OCI-M2 (cell line): ENCODE results near the gene ZBTB24.

Experiments
- DNase-seq: peaks from one replicate; lab custom pipeline; 2025; ENCODE audit not compliant: unreplicated experiment; lab: John Stamatoyannopoulos, UW

The ZBTB24 gene

DNA sequence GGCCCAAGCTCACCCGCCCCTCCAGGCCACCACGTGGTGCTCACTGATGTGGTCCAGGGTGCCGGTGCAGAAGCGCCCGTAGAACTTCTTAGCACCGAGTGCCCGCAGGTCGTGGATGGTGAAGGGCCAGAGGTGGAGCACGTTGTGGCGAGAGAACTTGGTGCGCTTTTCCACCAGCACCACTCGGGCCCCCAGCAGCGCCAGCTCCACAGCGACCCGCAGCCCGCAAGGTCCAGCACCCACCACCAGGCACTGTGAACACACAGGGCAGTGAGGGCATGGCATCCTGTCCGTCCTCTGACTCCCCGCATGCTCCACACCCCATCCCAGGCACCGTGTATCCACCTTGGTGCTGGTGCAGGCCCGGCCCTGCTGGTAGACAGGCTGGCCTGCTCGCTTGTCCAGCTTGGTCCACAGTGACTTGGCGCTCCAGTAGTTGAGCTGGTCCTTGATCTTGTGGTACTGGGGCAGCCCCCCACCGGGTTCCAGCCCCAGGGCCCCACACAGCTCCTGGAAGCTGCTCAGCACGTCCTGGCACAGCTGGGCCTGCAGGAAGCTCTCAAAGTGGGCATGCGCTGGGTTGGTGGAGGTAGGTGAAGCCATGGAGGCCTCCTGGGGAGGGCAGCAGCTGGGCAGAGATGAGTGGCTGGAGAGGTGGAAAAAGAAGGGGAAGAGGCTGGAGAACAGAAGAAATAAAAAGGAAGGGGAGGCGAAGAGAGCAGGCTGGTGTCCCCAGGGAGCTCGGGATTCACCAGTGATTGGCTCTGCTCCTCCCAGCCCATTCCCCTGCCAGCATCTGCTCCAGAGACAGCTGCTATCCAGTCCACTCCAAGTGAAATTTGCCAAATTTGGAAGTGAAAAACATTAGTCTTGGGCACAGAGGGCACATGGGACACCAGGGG, 29.2 kb downstream of the ZBTB24 start:
- DNase-seq, result no peak

DNA sequence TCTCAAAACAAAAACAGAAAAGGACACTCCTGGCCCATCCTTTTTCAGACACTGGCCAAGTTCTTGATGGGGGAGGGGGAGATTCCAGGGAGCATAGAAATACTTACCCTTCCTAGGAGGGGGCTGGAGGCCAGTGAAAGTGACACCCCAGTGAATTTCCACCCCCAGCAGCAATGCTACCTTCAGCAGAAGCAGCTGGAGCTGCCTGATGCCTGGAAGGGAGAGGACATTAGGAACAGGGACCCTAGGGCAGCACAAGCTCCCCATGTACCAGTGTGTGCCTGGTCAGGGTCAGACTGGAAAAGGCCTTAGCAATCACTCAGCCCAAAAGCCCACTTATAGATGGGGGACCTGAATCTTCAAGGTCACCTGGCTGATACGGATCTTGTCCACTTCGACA, 29.9 kb downstream of the ZBTB24 start:
- DNase-seq, result no peak

DNA sequence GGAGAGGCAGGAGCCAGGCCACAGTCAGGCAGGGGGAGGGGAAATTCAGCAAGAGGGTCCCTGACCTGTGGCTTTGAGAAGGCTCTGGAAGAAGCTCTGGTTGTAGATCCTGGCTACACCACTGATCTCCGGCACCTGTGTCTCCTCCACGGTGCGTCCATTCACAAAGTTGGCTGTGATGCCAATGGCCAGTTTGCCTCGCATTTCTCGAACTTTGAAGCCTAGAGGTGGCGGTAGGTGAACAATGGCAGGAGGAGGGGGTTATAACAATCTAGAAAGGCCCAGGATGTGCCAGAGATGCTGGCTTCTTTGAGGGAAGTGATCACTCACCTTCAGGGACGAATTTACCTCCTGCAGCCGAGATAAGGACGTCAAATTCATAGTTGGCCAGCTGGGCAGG, 30.8 kb downstream of the ZBTB24 start:
- no peak for DNase-seq

DNA sequence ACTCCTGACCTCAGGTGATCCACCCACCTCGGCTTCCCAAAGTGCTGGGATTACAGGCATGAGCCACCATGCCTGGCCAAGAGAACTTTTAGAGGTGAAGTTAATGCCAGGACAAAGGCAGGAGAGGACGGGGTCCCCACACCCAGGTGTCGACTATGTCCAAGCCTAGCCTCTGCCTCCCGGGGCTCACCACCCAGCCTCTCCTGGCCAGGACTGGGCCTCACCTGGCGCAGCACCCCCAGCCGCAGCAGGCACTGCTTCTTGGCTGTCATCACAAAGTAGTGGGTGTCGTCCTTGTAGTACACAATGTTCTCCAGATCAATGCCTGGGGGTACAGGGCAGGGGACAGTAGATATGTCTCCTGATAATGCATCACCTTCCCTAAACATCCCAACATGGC, 31.6 kb downstream of the ZBTB24 start:
- DNase-seq, result no peak

DNA sequence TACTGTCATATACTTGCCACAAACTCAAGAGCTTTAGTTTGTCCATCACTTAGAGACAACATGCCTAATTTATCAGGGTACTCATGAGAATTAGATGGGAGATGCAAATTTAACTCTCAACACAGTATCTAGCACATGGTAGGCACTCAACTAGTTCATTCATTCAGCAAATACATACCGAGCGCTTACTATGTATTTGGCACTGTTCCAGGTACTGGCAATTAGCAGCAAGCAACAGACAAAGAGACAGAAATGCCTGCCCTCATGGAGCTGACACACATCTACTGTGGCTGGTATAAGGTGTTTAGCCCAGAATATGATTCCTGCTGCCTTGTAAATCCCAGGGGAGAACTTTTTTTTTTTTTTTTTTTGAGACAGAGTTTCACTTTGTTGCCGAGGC, 32.2 kb downstream of the ZBTB24 start:
- DNase-seq, result no peak

DNA sequence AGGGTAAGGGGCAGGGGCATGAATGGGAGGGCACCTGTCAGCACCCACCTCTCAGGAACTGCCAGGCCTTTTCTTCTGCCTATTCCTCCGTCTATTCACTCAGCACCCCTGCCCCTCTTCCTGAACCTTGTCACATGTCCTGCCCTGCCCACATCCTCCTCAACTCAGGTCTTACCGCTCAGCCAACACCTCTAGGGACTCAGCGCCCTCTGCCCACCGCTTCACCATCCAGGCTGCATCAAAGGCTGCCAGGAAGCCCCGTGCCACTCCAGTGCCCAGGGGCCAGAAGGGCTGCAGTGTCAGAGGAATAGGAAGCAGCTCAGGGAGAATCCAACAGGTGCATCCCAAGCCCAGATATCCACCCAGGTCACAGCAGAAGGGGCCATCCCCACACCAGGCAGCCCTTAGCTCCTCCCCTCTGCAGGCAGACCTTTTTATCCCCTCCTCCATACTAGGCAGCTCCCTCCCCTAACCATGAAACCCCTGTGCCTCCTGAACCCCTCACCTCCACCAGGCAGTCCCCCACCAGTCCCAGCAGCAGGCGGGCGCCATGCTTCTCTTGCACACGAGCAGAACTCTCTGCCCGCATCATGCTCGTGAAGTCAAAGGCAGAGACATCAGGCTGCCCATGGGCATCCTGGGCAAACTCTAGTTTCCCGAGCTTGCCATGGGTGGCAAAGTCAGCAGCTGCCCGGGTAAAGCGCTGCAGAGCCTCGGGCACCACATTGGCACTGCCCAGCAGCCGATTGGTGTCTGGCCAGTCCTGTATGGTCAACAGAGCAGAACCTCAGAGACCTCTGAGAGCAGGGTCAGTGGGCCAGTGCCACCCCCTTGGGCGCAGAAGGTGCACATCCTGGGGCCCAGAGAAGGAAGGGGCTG, 33.0 kb downstream of the ZBTB24 start:
- no peak for DNase-seq

DNA sequence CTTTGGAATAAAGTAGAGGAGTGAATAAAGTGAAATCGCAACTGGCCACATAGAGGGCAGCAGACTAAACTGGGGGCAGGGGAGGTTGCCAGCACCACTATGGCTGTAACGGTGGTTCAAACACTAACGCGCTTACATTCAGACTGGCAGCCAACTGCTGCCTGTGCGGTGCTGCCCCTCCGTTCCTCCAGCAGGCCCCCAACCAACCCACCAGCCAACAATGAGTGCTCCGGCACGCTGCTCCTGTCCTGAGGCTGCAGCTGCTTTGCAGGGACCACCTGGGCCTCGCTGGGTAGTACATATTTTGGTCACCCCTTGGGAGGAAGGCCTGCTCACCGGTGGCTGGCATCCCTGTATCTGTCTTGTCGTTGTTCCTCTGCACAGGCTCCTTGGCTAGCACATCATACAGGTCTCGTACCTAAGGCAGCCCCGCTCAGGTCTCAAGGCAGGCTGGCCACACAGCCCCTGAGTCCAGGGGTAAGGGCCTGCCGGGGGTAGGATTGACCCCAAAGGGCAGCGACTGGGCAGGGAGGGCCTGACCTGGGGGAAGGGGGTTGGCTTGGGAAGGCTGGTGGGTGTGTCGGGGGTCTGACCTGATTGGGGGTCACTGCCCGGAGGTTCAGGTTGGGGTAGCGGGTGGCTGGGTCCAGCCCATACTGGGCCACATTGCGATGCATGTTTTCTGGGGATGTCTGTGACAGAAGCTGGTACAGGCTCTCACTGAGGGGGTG, 33.8 kb downstream of the ZBTB24 start:
- no peak for DNase-seq

DNA sequence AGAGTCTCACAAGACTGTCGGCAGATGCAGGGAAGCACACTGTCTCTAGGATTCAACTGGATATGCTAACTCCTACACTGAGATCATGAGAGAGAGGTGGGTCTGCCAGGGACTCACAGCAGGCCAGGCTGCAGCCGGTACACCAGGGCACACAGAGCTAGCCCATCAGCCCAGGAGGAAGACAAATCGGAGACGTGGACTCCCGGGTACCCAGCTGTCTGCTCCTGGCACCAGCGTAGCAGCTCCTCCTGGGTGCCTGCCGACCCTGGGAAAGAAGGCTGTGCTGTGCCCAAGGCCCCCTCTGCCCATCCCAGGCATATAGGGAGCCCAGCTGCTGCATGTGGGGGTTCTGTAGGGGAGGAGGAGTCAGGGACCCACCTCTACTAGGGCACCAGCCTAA, 34.4 kb downstream of the ZBTB24 start:
- no peak for DNase-seq

DNA sequence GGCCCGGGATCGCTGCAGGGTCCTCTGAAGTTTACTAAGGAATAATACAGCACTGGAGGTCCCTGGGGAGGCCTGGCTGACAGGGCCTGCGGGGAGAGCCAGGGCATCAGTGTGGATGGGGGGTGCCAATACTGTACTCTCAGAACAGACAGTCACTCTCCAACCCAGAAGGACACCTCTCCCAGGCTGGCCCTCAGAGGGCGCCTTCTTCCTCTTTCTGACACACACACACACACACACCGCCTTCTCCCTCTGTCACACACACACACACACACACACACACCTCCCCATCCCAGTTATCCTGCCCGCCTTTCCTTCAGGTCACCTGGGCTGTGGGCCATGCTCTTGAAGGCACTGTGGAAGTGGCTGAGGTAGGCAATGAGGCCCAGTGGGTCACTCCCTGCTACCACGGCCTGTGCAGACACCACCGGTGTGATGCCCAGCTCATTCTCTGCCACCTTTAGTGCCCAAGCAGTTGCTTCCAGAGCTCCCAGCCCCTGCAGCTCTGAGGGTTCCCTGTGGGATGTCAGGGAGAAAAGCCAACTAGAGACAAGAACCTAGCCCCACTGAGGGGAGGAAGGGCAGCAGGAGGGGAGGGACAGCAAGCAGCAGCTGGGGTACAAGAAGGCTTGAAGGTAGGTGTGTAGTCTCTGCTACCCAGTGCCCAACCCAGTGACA, 35.0 kb downstream of the ZBTB24 start:
- DNase-seq, result no peak

DNA sequence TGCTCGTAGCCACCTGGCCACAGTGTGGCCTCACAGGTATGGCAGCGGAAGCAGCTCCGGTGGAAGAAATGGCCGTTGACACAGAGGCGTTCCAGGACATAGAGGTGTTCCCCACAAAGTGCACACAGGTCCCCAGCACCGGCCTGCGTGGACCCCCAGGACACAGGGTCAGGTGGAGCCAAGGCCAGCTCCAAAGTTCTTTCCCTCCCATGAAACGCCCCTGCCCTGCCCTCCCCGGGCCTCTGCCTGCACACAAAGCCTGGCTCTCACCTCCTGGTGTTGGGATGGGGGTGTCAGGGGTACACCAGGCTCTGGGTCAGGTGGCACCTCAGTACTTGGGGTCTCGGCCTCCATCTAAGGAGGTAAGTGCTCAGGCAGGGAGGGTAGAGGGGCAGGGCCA, 35.9 kb downstream of the ZBTB24 start:
- DNase-seq, result no peak

DNA sequence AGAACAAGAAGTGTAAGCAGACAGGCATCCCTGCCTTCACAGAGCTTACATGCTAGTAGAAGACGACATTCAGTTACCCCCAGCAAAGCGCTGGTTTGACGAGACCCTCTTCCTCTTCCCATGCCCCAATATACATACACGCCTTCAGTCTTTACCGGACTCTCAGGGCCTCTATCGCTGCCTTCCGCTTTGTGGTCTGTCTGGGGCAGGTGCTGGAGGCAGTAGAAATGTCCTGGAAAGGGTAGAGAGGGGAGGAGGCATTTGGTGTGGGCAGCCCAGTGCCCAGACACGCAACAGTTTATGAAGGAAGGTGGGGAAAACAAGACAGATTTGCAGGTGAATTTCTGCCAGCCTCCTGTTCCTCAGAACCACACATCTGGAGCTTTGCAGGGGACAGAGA, 36.5 kb downstream of the ZBTB24 start:
- no peak for DNase-seq

DNA sequence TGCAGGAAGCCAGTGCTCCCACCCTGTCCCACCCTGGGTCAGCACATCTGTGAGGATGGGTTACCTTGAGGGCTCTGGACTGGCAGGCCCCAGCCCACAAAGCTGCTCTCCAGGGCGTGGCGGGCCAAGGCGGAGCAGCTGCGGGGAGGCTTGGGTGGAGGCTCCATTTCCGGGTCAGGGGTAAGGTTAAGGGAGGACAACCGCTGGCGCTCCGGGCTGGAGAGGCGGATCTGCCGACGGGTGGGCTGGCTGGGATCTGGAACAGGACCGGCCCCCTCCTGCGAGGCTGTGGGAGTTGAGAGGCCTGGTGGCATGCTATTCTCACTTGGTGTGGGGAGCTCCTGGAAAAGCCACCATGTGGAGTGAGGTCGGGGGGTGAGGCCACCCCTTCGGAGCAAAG, 36.9 kb downstream of the ZBTB24 start:
- no peak for DNase-seq

DNA sequence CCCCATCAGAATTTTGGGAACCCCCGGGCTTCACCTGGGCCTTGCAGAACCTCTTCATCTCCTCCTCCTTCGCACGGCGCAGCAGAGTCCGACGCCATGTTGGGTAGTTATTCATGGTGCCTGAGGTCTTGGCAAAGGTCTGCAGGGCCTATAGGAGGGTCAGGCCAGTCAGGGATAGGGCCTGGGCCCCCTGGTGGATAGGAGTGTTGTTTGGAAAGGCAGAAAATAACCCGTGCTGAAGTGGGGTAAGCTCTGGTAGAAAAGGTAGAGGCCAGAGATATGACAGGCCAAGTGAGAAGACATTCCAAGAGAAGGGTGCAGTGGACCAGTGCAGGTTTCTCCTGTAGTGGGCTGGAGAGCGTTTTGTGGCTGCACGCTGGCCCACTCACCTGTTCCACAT, 37.6 kb downstream of the ZBTB24 start:
- DNase-seq, result no peak

DNA sequence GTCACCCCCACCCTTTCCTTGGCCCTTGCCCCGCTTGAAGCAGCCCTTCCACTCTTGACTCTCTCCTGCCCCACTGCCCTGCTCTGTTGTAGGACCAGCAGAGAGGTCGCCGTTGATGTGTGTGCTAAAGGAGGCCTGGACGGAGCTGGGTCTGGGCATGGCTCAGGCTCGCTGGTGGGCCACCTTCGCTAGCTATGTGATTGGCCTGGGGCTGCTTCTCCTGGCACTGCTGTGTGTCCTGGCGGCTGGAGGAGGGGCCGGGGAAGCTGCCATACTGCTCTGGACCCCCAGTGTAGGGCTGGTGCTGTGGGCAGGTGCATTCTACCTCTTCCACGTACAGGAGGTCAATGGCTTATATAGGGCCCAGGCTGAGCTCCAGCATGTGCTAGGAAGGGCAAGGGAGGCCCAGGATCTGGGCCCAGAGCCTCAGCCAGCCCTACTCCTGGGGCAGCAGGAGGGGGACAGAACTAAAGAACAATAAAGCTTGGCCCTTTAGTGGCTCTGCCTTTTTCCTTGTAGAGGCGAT, 39.5 kb downstream of the ZBTB24 start:
- DNase-seq, result no peak

DNA sequence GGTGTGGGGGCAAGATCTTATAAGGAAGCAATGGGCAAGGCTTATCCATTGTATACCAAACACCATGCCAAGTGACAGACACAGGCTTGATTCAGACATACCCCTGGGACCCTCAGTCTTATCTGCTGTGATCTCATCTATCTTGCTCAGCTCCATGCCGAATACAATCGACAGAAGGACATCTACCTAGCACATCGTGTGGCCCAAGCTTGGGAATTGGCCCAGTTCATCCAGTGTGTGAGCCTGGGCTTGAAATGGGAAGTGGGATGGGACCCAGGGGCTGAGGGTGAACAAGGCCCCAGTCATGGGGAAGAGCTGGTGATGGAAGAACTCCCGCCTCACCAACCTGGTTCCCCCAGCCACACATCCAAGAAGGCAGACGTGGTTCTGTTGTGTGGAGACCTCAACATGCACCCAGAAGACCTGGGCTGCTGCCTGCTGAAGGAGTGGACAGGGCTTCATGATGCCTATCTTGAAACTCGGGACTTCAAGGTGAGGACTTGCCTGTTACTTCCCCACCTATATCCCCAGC, 40.6 kb downstream of the ZBTB24 start:
- DNase-seq, result no peak

DNA sequence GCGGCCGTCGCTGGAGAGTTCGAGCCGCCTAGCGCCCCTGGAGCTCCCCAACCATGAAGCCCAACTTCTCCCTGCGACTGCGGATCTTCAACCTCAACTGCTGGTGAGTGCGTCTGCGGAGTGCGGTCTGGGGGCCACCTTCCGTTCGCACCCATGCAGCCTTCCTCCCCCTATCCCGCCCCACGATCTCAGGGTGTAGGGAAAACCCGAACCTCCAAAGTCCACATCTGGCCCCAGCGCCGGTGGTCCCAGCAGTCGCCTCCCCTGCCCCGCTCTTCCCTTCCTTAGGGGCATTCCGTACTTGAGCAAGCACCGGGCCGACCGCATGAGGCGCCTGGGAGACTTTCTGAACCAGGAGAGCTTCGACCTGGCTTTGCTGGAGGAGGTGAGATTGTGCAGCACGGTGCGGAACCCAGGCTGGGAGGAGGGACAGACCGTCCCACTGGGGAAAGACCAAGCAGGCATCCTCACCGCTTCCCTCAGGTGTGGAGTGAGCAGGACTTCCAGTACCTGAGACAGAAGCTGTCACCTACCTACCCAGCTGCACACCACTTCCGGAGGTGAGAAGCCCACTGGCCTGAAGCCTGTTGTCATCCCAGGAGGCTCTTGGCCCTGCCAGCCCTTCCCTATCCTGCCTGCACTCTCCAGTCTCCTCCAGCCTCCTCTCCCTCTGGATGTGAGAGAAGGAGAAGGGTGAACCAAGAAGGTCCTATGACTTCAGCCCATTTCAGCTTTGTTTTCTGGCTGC, 41.8 kb downstream of the ZBTB24 start:
- no peak for DNase-seq

DNA sequence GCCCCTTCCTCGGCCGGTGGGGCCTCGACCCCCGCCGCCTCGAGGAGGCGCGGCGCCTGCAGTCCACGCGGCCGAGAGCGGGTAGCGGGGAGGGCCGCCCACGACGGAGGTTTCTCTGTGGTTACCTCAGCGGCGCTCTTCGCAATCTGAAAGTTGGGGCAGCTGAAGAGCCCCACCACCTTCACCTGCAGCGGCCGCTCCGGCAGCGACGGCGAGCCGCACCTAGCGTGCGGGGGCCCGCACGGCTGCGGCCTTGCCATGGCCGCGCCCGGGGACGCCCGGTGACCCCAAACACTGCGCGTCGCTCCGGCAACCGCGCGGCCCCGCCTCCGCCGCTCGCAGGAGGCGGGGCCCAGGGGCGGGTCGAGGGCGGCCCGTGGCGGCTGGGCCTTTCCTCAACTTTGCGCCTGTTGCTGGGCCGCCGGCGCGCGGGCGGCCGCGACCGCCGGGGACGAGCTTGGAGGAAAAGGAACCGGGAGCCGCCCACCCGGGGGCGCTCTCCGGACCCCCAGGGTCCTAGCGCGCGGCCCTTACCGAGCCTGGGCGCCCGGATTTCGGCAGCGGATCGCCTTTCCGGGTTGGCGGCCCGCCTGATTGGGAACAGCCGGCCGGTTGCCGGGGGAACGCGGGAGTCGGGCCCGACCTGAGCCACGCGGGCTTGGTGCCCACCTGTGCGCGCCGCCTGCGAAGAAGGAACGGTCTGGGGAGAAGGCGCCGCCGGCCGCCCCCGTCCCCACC, 42.5 kb downstream of the ZBTB24 start, which contains the start of the genes PPIL6 and SMPD2:
TSS of gene PPIL6 (minus strand) at position 298 of the 738 bp plus-strand sequence. CDS start at position 260, 38 bp downstream.
TSS of gene SMPD2 (plus strand) at position 394 of the 738 bp plus-strand sequence. CDS start 398 bp downstream, outside the sequence.
- peak; percentile 54 for DNase-seq

DNA sequence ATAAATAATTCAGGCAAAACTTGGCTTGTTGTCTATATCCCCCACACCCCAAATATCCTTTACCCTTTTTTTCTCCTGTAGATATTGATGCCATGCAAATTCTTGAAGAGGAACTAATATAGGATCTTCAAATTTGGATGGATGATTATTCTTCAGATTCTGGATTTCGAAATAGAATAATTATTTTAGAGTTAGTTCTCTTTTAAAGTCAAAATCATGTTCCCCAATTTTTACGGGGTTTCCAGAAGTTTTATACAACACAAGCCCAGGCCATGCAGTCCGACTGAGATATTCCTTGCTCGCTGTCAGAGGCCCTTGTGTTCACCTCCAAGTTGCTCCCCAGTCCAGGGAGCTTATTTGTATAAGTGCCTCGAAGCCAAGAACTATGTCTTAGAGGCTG, 47.0 kb downstream of the ZBTB24 start:
- DNase-seq, result no peak

DNA sequence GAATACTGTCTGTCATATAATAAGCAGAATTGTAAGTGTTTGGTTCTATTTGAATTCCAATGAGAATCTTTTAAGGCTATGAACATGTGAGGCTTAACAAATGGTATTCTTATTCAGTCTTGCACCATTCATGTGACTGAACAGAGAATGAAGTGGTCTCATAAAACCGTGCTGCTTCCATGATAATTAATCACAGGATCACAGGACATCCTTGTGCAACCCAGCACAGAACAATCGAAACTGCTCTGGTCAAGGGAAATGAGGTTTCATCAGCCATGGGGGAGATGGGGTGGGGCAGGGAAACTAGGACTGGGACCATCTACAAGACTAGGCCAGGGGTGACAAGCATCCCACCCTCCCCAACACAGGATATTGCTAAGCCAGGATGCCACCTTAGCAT, 48.6 kb downstream of the ZBTB24 start:
- no peak for DNase-seq
